Kidney (tissue), 14 donors: ENCODE results near the gene ZNHIT2. TPM values are rescaled to one million over a fixed set of nuclear protein-coding genes. Genes with fewer than 3 reads are reported as not detected.

Experiments
- DNase-seq, 5 donors: peaks; one replicate each; pipeline ENCODE4 v3.0.0-alpha.2; 2013 to 2020
- FAIRE-seq: peaks from 2 replicates; lab custom pipeline; 2012; peaks lifted over from hg19 to GRCh38; lab: Jason Lieb, UNC
- H3K27ac ChIP-seq, 2 donors: one replicate each; pipeline ENCODE4 v1.7.0; 2013; ENCODE audit warnings: low read depth in 2 of 2, low read length in 2 of 2, inconsistent platforms in 1 of 2
- H3K27me3 ChIP-seq: one replicate; pipeline ENCODE4 v1.7.1; 2013; ENCODE audit warnings: low read length, inconsistent platforms; ENCODE audit not compliant: control insufficient read depth, insufficient read depth
- H3K36me3 ChIP-seq, 3 donors: one replicate each; pipeline versions ENCODE4 v1.7.0 to v1.7.1; 2013; ENCODE audit warnings: low read length in 3 of 3, control low read depth in 1 of 3, inconsistent platforms in 1 of 3; ENCODE audit not compliant: insufficient read depth in 3 of 3, control insufficient read depth in 2 of 3
- H3K4me1 ChIP-seq, 3 donors: one replicate each; pipeline versions ENCODE4 v1.7.0 to v1.7.1; 2013; ENCODE audit warnings: low read length in 3 of 3, inconsistent platforms in 1 of 3, low read depth in 1 of 3; ENCODE audit not compliant: control insufficient read depth in 2 of 3, insufficient read depth in 2 of 3
- H3K4me3 ChIP-seq, 3 donors: one replicate each; pipeline versions ENCODE4 v1.7.0 to v1.8.1; 2013; ENCODE audit warnings: low read length in 3 of 3, control low read depth in 1 of 3, inconsistent platforms in 1 of 3
- H3K9ac ChIP-seq, 3 donors: one replicate each; pipeline versions ENCODE4 v1.7.0 to v1.7.1; 2013; ENCODE audit warnings: low read length in 3 of 3, control low read depth in 1 of 3, inconsistent platforms in 1 of 3
- H3K9me3 ChIP-seq, 3 donors: one replicate each; pipeline versions ENCODE4 v1.7.0 to v1.7.1; 2013; ENCODE audit warnings: low read length in 3 of 3, control low read depth in 1 of 3, inconsistent platforms in 1 of 3; ENCODE audit not compliant: control insufficient read depth in 2 of 3, insufficient read depth in 1 of 3
- CTCF ChIP-seq: IDR thresholded peaks from 3 replicates; pipeline ENCODE4 v1.5.1; 2012; ENCODE audit warnings: mild to moderate bottlenecking, moderate library complexity, borderline replicate concordance; ENCODE audit not compliant: insufficient read depth; ENCODE audit errors: extremely low read depth
- intact Hi-C: fragments of 100-400 bp; cut with DNase I; formaldehyde crosslinking; loops from one replicate; pipeline ENCODE4 v1.11.1; 2022
- polyA plus RNA-seq: library from polyadenylated mRNA; stranded (reverse); fragments of 350-450 nt; fragmentation: Illumina TruSeq; extraction: RNeasy Lipid Tissue Mini Kit (QIAGEN cat#74804); gene quantifications from one replicate; pipeline ENCODE4 v1.2.3, GENCODE V29; 2014; ENCODE audit warnings: low read depth, low replicate concordance; ENCODE audit not compliant: insufficient read depth
- total RNA-seq: library from RNA; stranded (reverse); fragmentation: NEBNext Ultra II Directional; extraction: Animal tissue kit (Norgen Biotek cat#: 25700); gene quantifications from one replicate; pipeline ENCODE4 v1.2.1, GENCODE V29; 2021
- donor health status: control.
- donor health status: control.
- donor health status: control.
- donor health status: control.
- donor health status: control.
- donor health status: DM: yes; HTN: yes; CAD: no.
- donor health status: Normal renal cell carcinoma (clear cell type).

ZNHIT2 gene
- total and polyA plus RNA-seq, 2 donors from 2014 or later, result 14.0 to 21.1 TPM

- peaks cover 5 to 46% (median 18%) of the 10 kb centered on the region in 3 donors for H3K36me3 ChIP-seq
- FAIRE-seq (no peak), DNase-seq (peak in 2 of 5 donors; percentile 4 to 73)
- H3K9ac ChIP-seq, result peak overlapping the region in 1 of 3 donors; percentile 99
- no peaks in the 10 kb centered on the region for H3K9me3 ChIP-seq
- no peak overlapping the region for H3K4me3 ChIP-seq
- H3K4me1 ChIP-seq, result peaks cover 3 to 22% (median 15%) of the 10 kb centered on the region in 3 donors
- intact Hi-C loops, result no loop called here
- H3K27ac ChIP-seq, result no peak overlapping the region
- TF ChIP-seq CTCF, result no peak
- H3K27me3 ChIP-seq, result no peaks in the 10 kb centered on the region
Measured at GRCh38 chr11:65132238-65132987, 14.9 kb upstream of the ZNHIT2 start.

- Histone ChIP-seq H3K27me3 (no peaks in the 10 kb centered on the region), H3K4me1 (peaks cover 3 to 22% (median 15%) of the 10 kb centered on the region in 3 donors), H3K9ac (no peak overlapping the region), H3K27ac (no peak overlapping the region), H3K9me3 (no peaks in the 10 kb centered on the region), H3K36me3 (peaks cover 5 to 52% (median 18%) of the 10 kb centered on the region in 3 donors), H3K4me3 (no peak overlapping the region)
- intact Hi-C loops, result no loop called here
- FAIRE-seq (no peak), DNase-seq (peak in 1 of 5 donors; percentile 6)
- no peak for TF ChIP-seq CTCF
Measured at GRCh38 chr11:65131895-65132237, 14.4 kb upstream of the ZNHIT2 start.

GRCh38 chr11:65131417-65131776, 13.9 kb upstream of the ZNHIT2 start:
- no peak for TF ChIP-seq CTCF
- no peak overlapping the region for H3K4me3 ChIP-seq
- H3K4me1 ChIP-seq, result peaks cover 3 to 22% (median 15%) of the 10 kb centered on the region in 3 donors
- H3K9ac ChIP-seq, result no peak overlapping the region
- DNase-seq (no peak), FAIRE-seq (no peak)
- peaks cover 5 to 57% (median 22%) of the 10 kb centered on the region in 3 donors for H3K36me3 ChIP-seq
- H3K27ac ChIP-seq, result no peak overlapping the region
- H3K27me3 ChIP-seq, result no peaks in the 10 kb centered on the region
- no peaks in the 10 kb centered on the region for H3K9me3 ChIP-seq
- intact Hi-C loops, result no loop called here
